ENCODE measurements around the gene OR2M3.
"Not testable (repeated sequence)": the region's sequence is repeated elsewhere in the genome, so short reads cannot be mapped to it uniquely, and the experiment has no call there.

Gene OR2M3

GRCh38 chr1:248196965-248197364, at the start of gene OR2M3:
Gene OR2M3 (plus strand): TSS chr1:248197265. CDS start chr1:248203068, 5,803 bp downstream.
- DNase-seq (ENCODE audit: low read depth): no peak

- no peak for DNase-seq (ENCODE audit: low read depth)
These were observed 44.8 kb upstream of the OR2M3 start for GRCh38 chr1:248152056-248152827.

GRCh38 chr1:248155927-248156326, 41.1 kb upstream of the OR2M3 start:
- no peak for DNase-seq (ENCODE audit: low read depth)

- no peak for DNase-seq (ENCODE audit: low read depth)
These were observed 38.3 kb upstream of the OR2M3 start for GRCh38 chr1:248158758-248159157.

- no peak for DNase-seq (ENCODE audit: low read depth)
These were observed 33.0 kb upstream of the OR2M3 start for GRCh38 chr1:248164031-248164430.

- DNase-seq (ENCODE audit: low read depth): no peak
These were observed 31.9 kb upstream of the OR2M3 start for GRCh38 chr1:248165186-248165585.

GRCh38 chr1:248174521-248174920, 22.5 kb upstream of the OR2M3 start, which contains the start of gene OR2M2:
Gene OR2M2 (plus strand): TSS chr1:248174821. CDS start chr1:248179986, 5,165 bp downstream.
- DNase-seq (ENCODE audit: low read depth): no peak

- no peak for DNase-seq (ENCODE audit: low read depth)
These were observed 13.1 kb upstream of the OR2M3 start for GRCh38 chr1:248183996-248184395.

GRCh38 chr1:248187363-248187762, 9.7 kb upstream of the OR2M3 start:
- DNase-seq (ENCODE audit: low read depth): no peak

- DNase-seq (ENCODE audit: low read depth): no peak
These were observed 8.0 kb upstream of the OR2M3 start for GRCh38 chr1:248189026-248189425.

GRCh38 chr1:248194117-248194516, 2.9 kb upstream of the OR2M3 start:
- DNase-seq (ENCODE audit: low read depth): no peak

- DNase-seq (ENCODE audit: low read depth): no peak
These were observed 18.8 kb downstream of the OR2M3 start for GRCh38 chr1:248215880-248216279.

- DNase-seq (ENCODE audit: low read depth): no peak
These were observed 28.5 kb downstream of the OR2M3 start for GRCh38 chr1:248225537-248225936.

- no peak for DNase-seq (ENCODE audit: low read depth)
These were observed 32.4 kb downstream of the OR2M3 start for GRCh38 chr1:248229360-248229908.

- no peak for DNase-seq (ENCODE audit: low read depth)
These were observed 34.1 kb downstream of the OR2M3 start, which contains the start of gene OR2M4 for GRCh38 chr1:248231117-248231516. Gene OR2M4 (plus strand): TSS chr1:248231417. CDS start chr1:248238929, 7,512 bp downstream.

GRCh38 chr1:248239478-248239877, 42.4 kb downstream of the OR2M3 start:
- DNase-seq (ENCODE audit: low read depth): no peak

GRCh38 chr1:248243204-248243603, 46.1 kb downstream of the OR2M3 start:
- no peak for DNase-seq (ENCODE audit: low read depth)

- DNase-seq (ENCODE audit: low read depth): not testable (repeated sequence)
These were observed 62.2 kb downstream of the OR2M3 start for GRCh38 chr1:248259309-248259708.

All from stimulated activated CD8-positive, alpha-beta memory T cell treated with anti-CD3 and anti-CD28 coated beads, Interleukin-15, amount 100 ng/mL, for 1 hour (primary cell).